ENCODE measurements around the gene PCLO.

DNA sequence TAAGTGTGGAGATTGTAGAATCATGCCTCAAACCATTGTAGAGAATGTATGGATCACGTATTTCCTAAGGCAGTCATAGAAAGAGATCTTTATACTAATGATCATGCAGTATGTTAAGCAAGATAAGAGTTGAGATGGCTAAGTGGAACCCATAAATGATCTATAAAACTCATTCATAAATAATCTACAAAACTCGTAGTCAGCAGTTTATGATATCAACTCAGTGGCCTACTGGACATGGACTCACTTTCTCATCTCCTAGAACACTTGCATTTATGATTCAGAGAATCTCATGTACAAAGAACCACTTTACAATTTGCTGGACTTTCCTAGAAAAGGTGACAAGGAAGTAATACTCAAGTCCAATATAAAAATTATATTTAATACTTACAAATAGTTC, 339.6 kb downstream of the PCLO start:
- TF ChIP-seq, protein P1, sequence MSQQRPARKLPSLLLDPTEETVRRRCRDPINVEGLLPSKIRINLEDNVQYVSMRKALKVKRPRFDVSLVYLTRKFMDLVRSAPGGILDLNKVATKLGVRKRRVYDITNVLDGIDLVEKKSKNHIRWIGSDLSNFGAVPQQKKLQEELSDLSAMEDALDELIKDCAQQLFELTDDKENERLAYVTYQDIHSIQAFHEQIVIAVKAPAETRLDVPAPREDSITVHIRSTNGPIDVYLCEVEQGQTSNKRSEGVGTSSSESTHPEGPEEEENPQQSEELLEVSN (IDR thresholded peaks at IDR 0.05; ENCODE audit: borderline replicate concordance, low read depth) = no peak
- TF ChIP-seq, protein P2, sequence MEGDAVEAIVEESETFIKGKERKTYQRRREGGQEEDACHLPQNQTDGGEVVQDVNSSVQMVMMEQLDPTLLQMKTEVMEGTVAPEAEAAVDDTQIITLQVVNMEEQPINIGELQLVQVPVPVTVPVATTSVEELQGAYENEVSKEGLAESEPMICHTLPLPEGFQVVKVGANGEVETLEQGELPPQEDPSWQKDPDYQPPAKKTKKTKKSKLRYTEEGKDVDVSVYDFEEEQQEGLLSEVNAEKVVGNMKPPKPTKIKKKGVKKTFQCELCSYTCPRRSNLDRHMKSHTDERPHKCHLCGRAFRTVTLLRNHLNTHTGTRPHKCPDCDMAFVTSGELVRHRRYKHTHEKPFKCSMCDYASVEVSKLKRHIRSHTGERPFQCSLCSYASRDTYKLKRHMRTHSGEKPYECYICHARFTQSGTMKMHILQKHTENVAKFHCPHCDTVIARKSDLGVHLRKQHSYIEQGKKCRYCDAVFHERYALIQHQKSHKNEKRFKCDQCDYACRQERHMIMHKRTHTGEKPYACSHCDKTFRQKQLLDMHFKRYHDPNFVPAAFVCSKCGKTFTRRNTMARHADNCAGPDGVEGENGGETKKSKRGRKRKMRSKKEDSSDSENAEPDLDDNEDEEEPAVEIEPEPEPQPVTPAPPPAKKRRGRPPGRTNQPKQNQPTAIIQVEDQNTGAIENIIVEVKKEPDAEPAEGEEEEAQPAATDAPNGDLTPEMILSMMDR (IDR thresholded peaks at IDR 0.05) = no peak
- TF ChIP-seq RAD21 (conservative IDR thresholded peaks at IDR 0.05 in 1 of 2, IDR thresholded peaks at IDR 0.05 in 1 of 2) (no peak), POLR2A (IDR thresholded peaks at IDR 0.05; ENCODE audit: low read length) (no peak), MAX (IDR thresholded peaks at IDR 0.05) (no peak), MAZ (IDR thresholded peaks at IDR 0.05; ENCODE audit: borderline replicate concordance, low read depth, low read length) (no peak), MYC (IDR thresholded peaks at IDR 0.05; ENCODE audit: borderline replicate concordance, low read length) (no peak), POLR2AphosphoS2 (conservative IDR thresholded peaks at IDR 0.05; ENCODE audit: low read length) (no peak), JUN (IDR thresholded peaks at IDR 0.05) (no peak), ZNF302 (CRISPR knock-in tag; IDR thresholded peaks at IDR 0.05) (no peak), CEBPB (IDR thresholded peaks at IDR 0.05) (no peak)
- TF ChIP-seq, protein P3, sequence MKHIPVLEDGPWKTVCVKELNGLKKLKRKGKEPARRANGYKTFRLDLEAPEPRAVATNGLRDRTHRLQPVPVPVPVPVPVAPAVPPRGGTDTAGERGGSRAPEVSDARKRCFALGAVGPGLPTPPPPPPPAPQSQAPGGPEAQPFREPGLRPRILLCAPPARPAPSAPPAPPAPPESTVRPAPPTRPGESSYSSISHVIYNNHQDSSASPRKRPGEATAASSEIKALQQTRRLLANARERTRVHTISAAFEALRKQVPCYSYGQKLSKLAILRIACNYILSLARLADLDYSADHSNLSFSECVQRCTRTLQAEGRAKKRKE (CRISPR knock-in tag; IDR thresholded peaks at IDR 0.05; ENCODE audit: low read depth) = no peak

All from A549 (cell line).